RWPE2 (cell line): Measurements from ENCODE around the gene JUP.

Source experiments
- ATAC-seq: fragments of 200-7000 bp; cut with Tn5 transposase; 3 replicates; pipeline ENCODE4 v1.9.1; 2021; ENCODE audit warnings: low read depth
- DNase-seq: peaks from one replicate; pipeline ENCODE4 v3.0.0-alpha.2; 2020; ENCODE audit warnings: low spot score
- H3K27ac ChIP-seq: fragments of 450-650 bp; 2 replicates; pipeline ENCODE4 v1.5.1; 2017; ENCODE audit warnings: mild to moderate bottlenecking; ENCODE audit not compliant: poor library complexity, severe bottlenecking
- H3K27me3 ChIP-seq: fragments of 250-450 bp; sonication (Bioruptor Pico); 2 replicates; pipeline ENCODE4 v1.5.1; 2021; ENCODE audit warnings: mild to moderate bottlenecking, moderate library complexity; ENCODE audit not compliant: insufficient read depth, poor library complexity, severe bottlenecking
- H3K36me3 ChIP-seq: fragments of 250-450 bp; sonication (Bioruptor Pico); 2 replicates; pipeline ENCODE4 v1.5.1; 2020; ENCODE audit warnings: low read depth, mild to moderate bottlenecking, moderate library complexity
- H3K4me1 ChIP-seq: fragments of 250-450 bp; sonication (Bioruptor Pico); 2 replicates; pipeline ENCODE4 v1.5.1; 2021; ENCODE audit warnings: mild to moderate bottlenecking, moderate library complexity; ENCODE audit not compliant: insufficient read depth, poor library complexity, severe bottlenecking
- H3K4me3 ChIP-seq: fragments of 250-450 bp; sonication (Bioruptor Pico); 2 replicates; pipeline ENCODE4 v1.5.1; 2021; ENCODE audit warnings: mild to moderate bottlenecking, moderate library complexity; ENCODE audit not compliant: severe bottlenecking
- H3K9me3 ChIP-seq: fragments of 250-450 bp; sonication (Bioruptor Pico); 2 replicates; pipeline ENCODE4 v1.5.1; 2021; ENCODE audit warnings: mild to moderate bottlenecking, moderate library complexity; ENCODE audit not compliant: severe bottlenecking
- TF ChIP-seq, protein P1 (sequence below): fragments of 450-650 bp; IDR thresholded peaks from one replicate; pipeline ENCODE4 v1.5.1; 2017; ENCODE audit warnings: mild to moderate bottlenecking, moderate library complexity; ENCODE audit not compliant: poor library complexity, severe bottlenecking

Gene JUP

GRCh38 chr17:41740506-41740905 lies 46.0 kb downstream of the JUP start:
- H3K4me3 ChIP-seq, result no peak overlapping the region
- DNase-seq (no peak), ATAC-seq (no peak)
- H3K36me3 ChIP-seq, result no peaks in the 10 kb centered on the region
- H3K27me3 ChIP-seq, result no peaks in the 10 kb centered on the region
- peak overlapping the region; percentile 92 for H3K27ac ChIP-seq
- no peaks in the 10 kb centered on the region for H3K9me3 ChIP-seq
- H3K4me1 ChIP-seq, result peaks cover 22% of the 10 kb centered on the region
- TF ChIP-seq, protein P1, sequence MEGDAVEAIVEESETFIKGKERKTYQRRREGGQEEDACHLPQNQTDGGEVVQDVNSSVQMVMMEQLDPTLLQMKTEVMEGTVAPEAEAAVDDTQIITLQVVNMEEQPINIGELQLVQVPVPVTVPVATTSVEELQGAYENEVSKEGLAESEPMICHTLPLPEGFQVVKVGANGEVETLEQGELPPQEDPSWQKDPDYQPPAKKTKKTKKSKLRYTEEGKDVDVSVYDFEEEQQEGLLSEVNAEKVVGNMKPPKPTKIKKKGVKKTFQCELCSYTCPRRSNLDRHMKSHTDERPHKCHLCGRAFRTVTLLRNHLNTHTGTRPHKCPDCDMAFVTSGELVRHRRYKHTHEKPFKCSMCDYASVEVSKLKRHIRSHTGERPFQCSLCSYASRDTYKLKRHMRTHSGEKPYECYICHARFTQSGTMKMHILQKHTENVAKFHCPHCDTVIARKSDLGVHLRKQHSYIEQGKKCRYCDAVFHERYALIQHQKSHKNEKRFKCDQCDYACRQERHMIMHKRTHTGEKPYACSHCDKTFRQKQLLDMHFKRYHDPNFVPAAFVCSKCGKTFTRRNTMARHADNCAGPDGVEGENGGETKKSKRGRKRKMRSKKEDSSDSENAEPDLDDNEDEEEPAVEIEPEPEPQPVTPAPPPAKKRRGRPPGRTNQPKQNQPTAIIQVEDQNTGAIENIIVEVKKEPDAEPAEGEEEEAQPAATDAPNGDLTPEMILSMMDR, result no peak

- Histone ChIP-seq H3K9me3 (no peaks in the 10 kb centered on the region), H3K27me3 (no peaks in the 10 kb centered on the region), H3K36me3 (no peaks in the 10 kb centered on the region), H3K27ac (peak overlapping the region; percentile 92), H3K4me1 (peaks cover 22% of the 10 kb centered on the region), H3K4me3 (no peak overlapping the region)
- no peak for DNase-seq
- TF ChIP-seq, protein P1, result no peak
- ATAC-seq, result peak; percentile 84
Observed at GRCh38 chr17:41739661-41740352, 46.7 kb downstream of the JUP start.

DNA sequence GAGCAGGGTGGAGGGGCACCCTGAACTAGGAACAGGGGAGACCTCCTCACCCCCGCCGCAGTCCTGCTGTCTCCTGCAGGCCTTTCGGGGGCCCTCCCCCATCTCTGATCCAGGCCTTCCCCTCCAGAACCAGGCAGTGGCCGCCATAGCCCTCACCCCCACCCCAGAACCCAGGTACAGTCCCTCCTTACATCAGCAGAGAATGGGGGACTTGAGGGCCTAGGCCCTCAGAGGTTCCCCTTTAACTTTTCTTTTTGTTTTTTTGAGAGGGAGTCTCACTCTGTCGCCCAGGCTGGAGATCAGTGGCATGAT lies 47.8 kb downstream of the JUP start:
- Histone ChIP-seq H3K27ac (peak overlapping the region; percentile 92), H3K9me3 (no peaks in the 10 kb centered on the region), H3K27me3 (no peaks in the 10 kb centered on the region), H3K36me3 (no peaks in the 10 kb centered on the region), H3K4me1 (peaks cover 22% of the 10 kb centered on the region), H3K4me3 (no peak overlapping the region)
- ATAC-seq, result no peak
- TF ChIP-seq, protein P1, result no peak
- DNase-seq, result no peak

GRCh38 chr17:41738077-41738800 lies 48.3 kb downstream of the JUP start:
- no peaks in the 10 kb centered on the region for H3K36me3 ChIP-seq
- H3K27me3 ChIP-seq, result no peaks in the 10 kb centered on the region
- H3K4me1 ChIP-seq, result peaks cover 22% of the 10 kb centered on the region
- H3K27ac ChIP-seq, result peak overlapping the region; percentile 92
- DNase-seq, result no peak
- TF ChIP-seq, protein P1, result peak; percentile 96
- ATAC-seq, result peak; percentile 57
- H3K9me3 ChIP-seq, result no peaks in the 10 kb centered on the region
- H3K4me3 ChIP-seq, result no peak overlapping the region

- ATAC-seq (no peak), DNase-seq (no peak)
- Histone ChIP-seq H3K27ac (peak overlapping the region; percentile 92), H3K27me3 (no peaks in the 10 kb centered on the region), H3K4me1 (peaks cover 22% of the 10 kb centered on the region), H3K4me3 (no peak overlapping the region), H3K9me3 (no peaks in the 10 kb centered on the region), H3K36me3 (no peaks in the 10 kb centered on the region)
- TF ChIP-seq, protein P1, result no peak
Observed at GRCh38 chr17:41737680-41738023, 48.9 kb downstream of the JUP start.
